Heart left ventricle (tissue), 13 donors: ENCODE results near the gene BICC1.

Source experiments
- CTCF ChIP-seq, 12 donors: fragments of 200-600 bp; sonication (generic) in 4 of 12; IDR thresholded peaks; one replicate each; pipeline versions ENCODE4 v1.5.0 to v1.8.0; 2018 to 2022; ENCODE audit warnings: antibody characterized with exemption in 12 of 12, mild to moderate bottlenecking in 5 of 12
- POLR2A ChIP-seq, 2 donors: fragments of 450-650 bp; IDR thresholded peaks; one replicate each; pipeline ENCODE4 v1.6.1; 2017; ENCODE audit warnings: antibody characterized with exemption in 2 of 2, mild to moderate bottlenecking in 2 of 2, moderate library complexity in 2 of 2
- donor health status: ischemic (EF 13 %, LVEDD 7.1; RV severe dilation, severe dysfunction).
- donor health status: DM: no; HTN: yes; CAD: no.
- donor health status: DM: no; HTN: no; CAD: no.
- donor health status: ischemic (EF 25% LVEDD 6.9; RV normal size, moderate dysfunction).
- donor health status: ischemic (EF 25% LVEDD 5.7; RV mildly dilated, moderate dysfunction).
- donor health status: ischemic (EF 35%, LVEDD 5.7; RV mildly dilated, moderate dysfunction).
- donor health status: nonischemic (EF 11% LVEDD 7.7; RV severe dilation, severe dysfunction).
- donor health status: DM: yes; HTN: yes; CAD: no.
- donor health status: PGD.
- donor health status: ischemic (EF 29% LVEDD 5.4; RV normal size, mild dysfunction).
- donor health status: nonischemic (EF 23%, LVEDD 6.1; RV moderate dilation, normal function).

- TF ChIP-seq CTCF (IDR thresholded peaks at IDR 0.05) (no peak), POLR2A (IDR thresholded peaks at IDR 0.05) (no peak)
These were observed 314.0 kb downstream of the BICC1 start for GRCh38 chr10:58826694-58827093.
